T-helper 2 cell treated with Interferon-gamma antibody and Interleukin-4, amounts not matched to agents 5 μg/mL and 100 μg/mL, for 36 hours (primary cell): Measurements from ENCODE around the gene ST6GAL1.

Experiments
- DNase-seq: peaks from one replicate; pipeline ENCODE4 v3.0.0; 2021; ENCODE audit warnings: low spot score
- H3K27ac Mint-ChIP-seq: one replicate; pipeline ENCODE4 v1.8.0; 2021; ENCODE audit warnings: mild to moderate bottlenecking, mixed read lengths
- H3K27me3 Mint-ChIP-seq: one replicate; pipeline ENCODE4 v1.8.0; 2021; ENCODE audit warnings: low read depth, mixed read lengths
- H3K36me3 Mint-ChIP-seq: one replicate; pipeline ENCODE4 v1.8.0; 2021; ENCODE audit warnings: low read depth, mixed read lengths
- H3K4me1 Mint-ChIP-seq: one replicate; pipeline ENCODE4 v1.8.0; 2021; ENCODE audit warnings: low read depth, mixed read lengths
- H3K4me3 Mint-ChIP-seq: one replicate; pipeline ENCODE4 v1.8.0; 2022; ENCODE audit warnings: mild to moderate bottlenecking, moderate library complexity, mixed read lengths
- H3K9me3 Mint-ChIP-seq: one replicate; pipeline ENCODE4 v1.8.0; 2021; ENCODE audit warnings: mixed read lengths

Gene ST6GAL1

GRCh38 chr3:186976837-186977750 is 46.8 kb downstream of the ST6GAL1 start:
- Mint-ChIP-seq H3K4me1 (peaks cover 9% of the 10 kb centered on the region), H3K9me3 (no peaks in the 10 kb centered on the region), H3K36me3 (peaks cover 64% of the 10 kb centered on the region), H3K27ac (no peak overlapping the region), H3K27me3 (no peaks in the 10 kb centered on the region), H3K4me3 (no peak overlapping the region)
- no peak for DNase-seq

- H3K27me3 Mint-ChIP-seq = no peaks in the 10 kb centered on the region
- H3K27ac Mint-ChIP-seq = no peak overlapping the region
- H3K4me1 Mint-ChIP-seq = peaks cover 5% of the 10 kb centered on the region
- H3K4me3 Mint-ChIP-seq = no peak overlapping the region
- peaks cover 63% of the 10 kb centered on the region for H3K36me3 Mint-ChIP-seq
- DNase-seq = no peak
- no peaks in the 10 kb centered on the region for H3K9me3 Mint-ChIP-seq
Observed at GRCh38 chr3:186978712-186979111, 48.4 kb downstream of the ST6GAL1 start.

- Mint-ChIP-seq H3K36me3 (peaks cover 62% of the 10 kb centered on the region), H3K27ac (no peak overlapping the region), H3K9me3 (no peaks in the 10 kb centered on the region), H3K27me3 (no peaks in the 10 kb centered on the region), H3K4me1 (peaks cover 3% of the 10 kb centered on the region), H3K4me3 (no peak overlapping the region)
- DNase-seq = no peak
Observed at GRCh38 chr3:186979852-186980251, 49.5 kb downstream of the ST6GAL1 start.

GRCh38 chr3:186980989-186981388 is 50.7 kb downstream of the ST6GAL1 start:
- H3K27me3 Mint-ChIP-seq = no peaks in the 10 kb centered on the region
- H3K9me3 Mint-ChIP-seq = no peaks in the 10 kb centered on the region
- no peak overlapping the region for H3K27ac Mint-ChIP-seq
- no peak for DNase-seq
- peaks cover 4% of the 10 kb centered on the region for H3K4me1 Mint-ChIP-seq
- no peak overlapping the region for H3K4me3 Mint-ChIP-seq
- H3K36me3 Mint-ChIP-seq = peaks cover 54% of the 10 kb centered on the region

- Mint-ChIP-seq H3K27ac (no peak overlapping the region), H3K9me3 (no peaks in the 10 kb centered on the region), H3K4me1 (peaks cover 7% of the 10 kb centered on the region), H3K36me3 (peaks cover 48% of the 10 kb centered on the region), H3K27me3 (no peaks in the 10 kb centered on the region), H3K4me3 (no peak overlapping the region)
- no peak for DNase-seq
Observed at GRCh38 chr3:186983659-186984058, 53.3 kb downstream of the ST6GAL1 start.

- Mint-ChIP-seq H3K36me3 (peaks cover 47% of the 10 kb centered on the region), H3K27me3 (no peaks in the 10 kb centered on the region), H3K9me3 (no peaks in the 10 kb centered on the region), H3K4me1 (peaks cover 7% of the 10 kb centered on the region), H3K4me3 (no peak overlapping the region), H3K27ac (peak overlapping the region; percentile 46)
- no peak for DNase-seq
Observed at GRCh38 chr3:186984064-186984463, 53.7 kb downstream of the ST6GAL1 start.

GRCh38 chr3:186985661-186986364 is 55.5 kb downstream of the ST6GAL1 start:
- peak overlapping the region; percentile 19 for H3K27ac Mint-ChIP-seq
- no peaks in the 10 kb centered on the region for H3K9me3 Mint-ChIP-seq
- no peaks in the 10 kb centered on the region for H3K27me3 Mint-ChIP-seq
- no peak for DNase-seq
- H3K4me1 Mint-ChIP-seq = peaks cover 7% of the 10 kb centered on the region
- peaks cover 53% of the 10 kb centered on the region for H3K36me3 Mint-ChIP-seq
- no peak overlapping the region for H3K4me3 Mint-ChIP-seq

- peaks cover 7% of the 10 kb centered on the region for H3K4me1 Mint-ChIP-seq
- peaks cover 54% of the 10 kb centered on the region for H3K36me3 Mint-ChIP-seq
- H3K27ac Mint-ChIP-seq = peak overlapping the region; percentile 33
Observed at GRCh38 chr3:186986406-186986805, 56.1 kb downstream of the ST6GAL1 start.

GRCh38 chr3:186986816-186987215 is 56.5 kb downstream of the ST6GAL1 start:
- H3K36me3 Mint-ChIP-seq = peaks cover 54% of the 10 kb centered on the region
- H3K4me3 Mint-ChIP-seq = no peak overlapping the region
- H3K9me3 Mint-ChIP-seq = no peaks in the 10 kb centered on the region
- H3K4me1 Mint-ChIP-seq = peaks cover 7% of the 10 kb centered on the region
- no peaks in the 10 kb centered on the region for H3K27me3 Mint-ChIP-seq
- no peak overlapping the region for H3K27ac Mint-ChIP-seq
- DNase-seq = no peak

More at GRCh38 chr3:186986406-186986805, 56.1 kb downstream of the ST6GAL1 start:
- DNase-seq = no peak
- no peak overlapping the region for H3K4me3 Mint-ChIP-seq
- no peaks in the 10 kb centered on the region for H3K9me3 Mint-ChIP-seq
- H3K27me3 Mint-ChIP-seq = no peaks in the 10 kb centered on the region

GRCh38 chr3:186988806-186989205 is 58.5 kb downstream of the ST6GAL1 start:
- peaks cover 4% of the 10 kb centered on the region for H3K4me1 Mint-ChIP-seq
- H3K27me3 Mint-ChIP-seq = no peaks in the 10 kb centered on the region
- no peaks in the 10 kb centered on the region for H3K9me3 Mint-ChIP-seq
- no peak overlapping the region for H3K27ac Mint-ChIP-seq
- peaks cover 47% of the 10 kb centered on the region for H3K36me3 Mint-ChIP-seq
- H3K4me3 Mint-ChIP-seq = no peak overlapping the region
- DNase-seq = no peak

GRCh38 chr3:186989429-186989828 is 59.1 kb downstream of the ST6GAL1 start:
- Mint-ChIP-seq H3K27me3 (no peaks in the 10 kb centered on the region), H3K36me3 (peaks cover 42% of the 10 kb centered on the region), H3K27ac (no peak overlapping the region), H3K4me3 (no peak overlapping the region), H3K4me1 (peaks cover 4% of the 10 kb centered on the region), H3K9me3 (no peaks in the 10 kb centered on the region)
- DNase-seq = no peak

GRCh38 chr3:186990277-186990676 is 60.0 kb downstream of the ST6GAL1 start:
- H3K4me3 Mint-ChIP-seq = no peak overlapping the region
- peaks cover 4% of the 10 kb centered on the region for H3K4me1 Mint-ChIP-seq
- DNase-seq = no peak
- H3K9me3 Mint-ChIP-seq = no peaks in the 10 kb centered on the region
- H3K36me3 Mint-ChIP-seq = peaks cover 43% of the 10 kb centered on the region
- no peaks in the 10 kb centered on the region for H3K27me3 Mint-ChIP-seq
- no peak overlapping the region for H3K27ac Mint-ChIP-seq

GRCh38 chr3:186990878-186991308 is 60.6 kb downstream of the ST6GAL1 start:
- peaks cover 40% of the 10 kb centered on the region for H3K36me3 Mint-ChIP-seq
- no peak overlapping the region for H3K4me3 Mint-ChIP-seq
- no peaks in the 10 kb centered on the region for H3K27me3 Mint-ChIP-seq
- H3K4me1 Mint-ChIP-seq = peaks cover 3% of the 10 kb centered on the region
- H3K9me3 Mint-ChIP-seq = no peaks in the 10 kb centered on the region
- H3K27ac Mint-ChIP-seq = no peak overlapping the region
- DNase-seq = no peak

GRCh38 chr3:186991470-186991869 is 61.1 kb downstream of the ST6GAL1 start:
- peaks cover 43% of the 10 kb centered on the region for H3K36me3 Mint-ChIP-seq
- DNase-seq = no peak
- peaks cover 5% of the 10 kb centered on the region for H3K4me1 Mint-ChIP-seq
- no peak overlapping the region for H3K27ac Mint-ChIP-seq
- H3K27me3 Mint-ChIP-seq = no peaks in the 10 kb centered on the region
- no peaks in the 10 kb centered on the region for H3K9me3 Mint-ChIP-seq
- no peak overlapping the region for H3K4me3 Mint-ChIP-seq
